ENCODE data around the gene LYRM2. TPM values are rescaled to one million over a fixed set of nuclear protein-coding genes. Genes with fewer than 3 reads are reported as not detected.

LYRM2 gene
- total RNA-seq, 6 experiments from 2014 or later = 10.8 to 16.3 (median 12.8) TPM

DNA sequence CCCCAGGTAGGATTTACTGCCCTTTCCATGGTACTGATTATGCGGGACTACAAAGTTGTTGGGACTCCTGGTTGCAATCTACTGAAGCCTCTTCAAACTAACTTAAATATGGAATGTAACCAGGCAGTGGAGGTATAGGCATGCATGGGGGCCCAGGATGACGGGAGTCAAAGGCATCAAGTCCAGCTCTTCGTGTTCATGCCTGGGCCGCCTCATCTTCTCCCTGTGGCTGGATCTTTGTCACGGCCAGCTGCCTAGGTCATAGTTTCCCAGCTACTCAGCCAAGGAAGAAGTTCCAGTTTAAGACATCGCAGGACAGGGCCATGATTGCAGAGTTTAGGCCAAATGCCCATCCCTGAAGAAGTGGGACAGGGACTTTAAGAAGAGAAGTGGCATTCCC is 20.5 kb downstream of the LYRM2 start:
- 83% methylated on average over 1 of the region's 6 CpGs for WGBS (ENCODE audit: insufficient coverage, low coverage, low lambda C conversion rate, missing lambda C conversion rate)
- Histone ChIP-seq H3K27me3 (no peaks in the 10 kb centered on the region), H3K9me3 (no peaks in the 10 kb centered on the region), H3K4me3 (no peak overlapping the region), H3K36me3 (no peaks in the 10 kb centered on the region), H3K27ac (no peak overlapping the region), H3K4me1 (no peaks in the 10 kb centered on the region)
- ATAC-seq (no peak), DNase-seq (no peak)
- intact Hi-C loops (cut with DNase I) = no loop called here
- TF ChIP-seq CTCF (IDR thresholded peaks at IDR 0.05) = no peak
- TF ChIP-seq POLR2A (IDR thresholded peaks at IDR 0.05) = no peak

DNA sequence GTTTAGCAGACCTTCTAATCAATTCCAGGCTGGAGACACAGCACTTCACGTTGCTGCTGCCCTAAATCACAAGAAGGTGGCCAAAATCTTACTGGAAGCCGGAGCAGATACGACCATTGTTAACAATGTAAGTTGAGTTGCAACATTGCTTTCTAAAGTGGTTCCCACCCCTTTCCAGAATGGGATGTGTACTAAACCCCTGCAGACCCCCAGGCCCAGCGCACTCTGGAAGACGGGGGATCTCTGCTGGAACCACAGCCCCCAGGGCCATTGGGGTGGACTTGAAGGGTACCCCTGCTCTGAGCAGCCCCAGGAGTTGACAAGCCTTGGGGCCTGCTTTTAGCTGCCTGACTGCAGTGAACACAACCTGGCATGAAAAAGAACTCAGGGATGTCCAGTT is 22.0 kb downstream of the LYRM2 start:
- TF ChIP-seq POLR2A (IDR thresholded peaks at IDR 0.05) = no peak
- no peak for TF ChIP-seq CTCF (IDR thresholded peaks at IDR 0.05)
- ATAC-seq = no peak
- H3K4me3 ChIP-seq = no peak overlapping the region
- intact Hi-C loops (cut with DNase I) = no loop called here
- H3K4me1 ChIP-seq = no peaks in the 10 kb centered on the region
- no peak overlapping the region for H3K27ac ChIP-seq
- no peaks in the 10 kb centered on the region for H3K9me3 ChIP-seq
- H3K27me3 ChIP-seq = no peaks in the 10 kb centered on the region
- no peaks in the 10 kb centered on the region for H3K36me3 ChIP-seq
- no CpG with 5 or more reads among the region's 5 CpGs for WGBS (ENCODE audit: insufficient coverage, low coverage, low lambda C conversion rate, missing lambda C conversion rate)
- DNase-seq = no peak

GRCh38 chr6:89615882-89616281 is 22.7 kb downstream of the LYRM2 start:
- TF ChIP-seq POLR2A (IDR thresholded peaks at IDR 0.05) (no peak), CTCF (IDR thresholded peaks at IDR 0.05) (no peak)
- no peaks in the 10 kb centered on the region for H3K4me1 ChIP-seq
- intact Hi-C loops (cut with DNase I) = no loop called here
- H3K27ac ChIP-seq = no peak overlapping the region
- 94% methylated on average over 2 of the region's 5 CpGs for WGBS (ENCODE audit: insufficient coverage, low coverage, low lambda C conversion rate, missing lambda C conversion rate)
- H3K27me3 ChIP-seq = no peaks in the 10 kb centered on the region
- no peak overlapping the region for H3K4me3 ChIP-seq
- no peaks in the 10 kb centered on the region for H3K36me3 ChIP-seq
- DNase-seq (no peak), ATAC-seq (no peak)
- no peaks in the 10 kb centered on the region for H3K9me3 ChIP-seq

DNA sequence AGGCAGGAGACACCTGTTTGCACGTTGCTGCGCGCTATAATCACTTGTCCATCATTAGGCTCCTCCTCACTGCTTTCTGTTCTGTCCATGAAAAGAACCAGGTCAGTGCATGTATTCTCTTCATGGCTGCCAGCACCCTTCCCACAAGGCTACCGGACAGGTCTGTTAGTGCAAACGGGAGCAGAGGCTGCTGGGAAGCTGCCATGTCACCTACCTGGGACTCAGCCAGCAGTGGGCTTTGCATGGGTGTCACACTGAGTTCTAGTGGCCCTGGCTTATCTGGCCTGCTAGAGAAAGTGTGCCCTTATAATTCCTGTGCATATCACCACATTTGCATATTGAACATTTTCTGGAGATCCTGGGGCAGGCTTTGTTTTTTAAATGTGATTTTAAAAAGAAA is 24.8 kb downstream of the LYRM2 start:
- Histone ChIP-seq H3K9me3 (no peaks in the 10 kb centered on the region), H3K36me3 (no peaks in the 10 kb centered on the region), H3K27me3 (no peaks in the 10 kb centered on the region), H3K27ac (no peak overlapping the region), H3K4me1 (no peaks in the 10 kb centered on the region), H3K4me3 (no peak overlapping the region)
- DNase-seq = no peak
- 71% methylated on average over 5 of the region's 5 CpGs for WGBS (ENCODE audit: insufficient coverage, low coverage, low lambda C conversion rate, missing lambda C conversion rate)
- TF ChIP-seq POLR2A (IDR thresholded peaks at IDR 0.05) (no peak), CTCF (IDR thresholded peaks at IDR 0.05) (no peak)
- intact Hi-C loops (cut with DNase I) = loop anchor here (5.0 kb wide), 1 partner anchor 181 kb away; the partner anchor contains the start of gene ANKRD6 (in 2 of the 2)
- no peak for ATAC-seq

DNA sequence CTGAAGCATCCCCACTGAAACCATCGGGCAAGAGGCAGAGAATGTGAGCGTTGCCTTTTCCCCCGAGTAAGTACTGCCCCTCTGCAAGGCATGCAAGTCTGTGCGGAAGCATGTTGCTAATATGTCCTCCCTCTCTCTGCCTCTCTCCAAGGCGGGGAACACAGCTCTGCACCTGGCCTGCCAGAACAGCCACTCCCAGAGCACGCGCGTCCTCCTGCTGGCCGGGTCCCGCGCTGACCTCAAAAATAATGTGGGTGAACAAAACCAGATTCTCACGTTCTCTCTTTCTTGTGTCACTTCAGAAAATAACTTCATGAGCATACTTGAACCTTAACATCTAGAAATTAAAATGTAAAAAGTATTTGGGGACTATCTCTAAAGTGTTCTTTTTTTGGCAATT is 26.4 kb downstream of the LYRM2 start:
- H3K27ac ChIP-seq = no peak overlapping the region
- TF ChIP-seq POLR2A (IDR thresholded peaks at IDR 0.05) = no peak
- TF ChIP-seq CTCF (IDR thresholded peaks at IDR 0.05) = no peak
- no peaks in the 10 kb centered on the region for H3K27me3 ChIP-seq
- no peak for DNase-seq
- H3K4me3 ChIP-seq = no peak overlapping the region
- WGBS (ENCODE audit: insufficient coverage, low coverage, low lambda C conversion rate, missing lambda C conversion rate) = 93% methylated on average over 3 of the region's 12 CpGs
- no peaks in the 10 kb centered on the region for H3K4me1 ChIP-seq
- no peaks in the 10 kb centered on the region for H3K9me3 ChIP-seq
- ATAC-seq = no peak
- H3K36me3 ChIP-seq = no peaks in the 10 kb centered on the region
- intact Hi-C loops (cut with DNase I) = loop anchor here (5.0 kb wide), 1 partner anchor 180 kb away; the partner anchor contains the start of gene ANKRD6 (in 2 of the 2)

Measured in right lobe of liver (tissue), 6 donors.